ENCODE results near the gene AGR2. TPM values are rescaled to one million over a fixed set of nuclear protein-coding genes. Genes with fewer than 3 reads are reported as not detected.
A peak's percentile ranks its signal among the peaks of the same experiment; 100 is the strongest.

The AGR2 gene
- total RNA-seq, 1 experiment from 2014 or later: 147 TPM

GRCh38 chr7:16850614-16851466, 46.0 kb upstream of the AGR2 start:
- ChIA-PET CTCF (no interaction called here), POLR2A (no interaction called here)
- peaks cover 24% of the 10 kb centered on the region for H3K4me1 ChIP-seq (ENCODE audit: control insufficient read depth, insufficient read depth, low read length)
- in situ Hi-C loops (cut with HindIII; ENCODE audit: low pct_unique_long_range_greater_than_20kb, low sequenced_read_pairs): no loop called here
- no peaks in the 10 kb centered on the region for H3K27me3 ChIP-seq (ENCODE audit: control insufficient read depth, insufficient read depth, low read length)
- no peak overlapping the region for H3K4me3 ChIP-seq (ENCODE audit: low read depth in 2 of 2, low read length in 2 of 2)
- ATAC-seq (no peak), DNase-seq (ENCODE audit: low read depth, low spot score) (no peak)
- H3K9me3 ChIP-seq (ENCODE audit: control insufficient read depth, insufficient read depth, low read depth, low read length): no peaks in the 10 kb centered on the region
- H3K27ac ChIP-seq (ENCODE audit: low read length): peak overlapping the region; percentile 95; the same call in 1 of the 2 replicates
- H3K36me3 ChIP-seq (ENCODE audit: control insufficient read depth, insufficient read depth, low read length): no peaks in the 10 kb centered on the region
- no TSS peak for BruUV-seq (replicated peaks)
- intact Hi-C loops (cut with micrococcal nuclease; ENCODE audit: unreplicated experiment): no loop called here
- TF ChIP-seq POLR2AphosphoS5 (IDR thresholded peaks at IDR 0.05; ENCODE audit: low read depth, low read length) (no peak), CTCF (IDR thresholded peaks at IDR 0.05) (no peak), SIN3A (IDR thresholded peaks at IDR 0.05; ENCODE audit: borderline replicate concordance, insufficient read depth, low read depth, low read length) (no peak), REST (IDR thresholded peaks at IDR 0.05; ENCODE audit: insufficient read depth in 1 of 2, low read depth in 2 of 2, low read length in 1 of 2) (no peak), TCF7L2 (IDR thresholded peaks at IDR 0.05; ENCODE audit: low read depth, low read length) (no peak)

- Histone ChIP-seq H3K9me3 (ENCODE audit: control insufficient read depth, insufficient read depth, low read depth, low read length) (no peaks in the 10 kb centered on the region), H3K4me1 (ENCODE audit: control insufficient read depth, insufficient read depth, low read length) (peaks cover 24% of the 10 kb centered on the region), H3K36me3 (ENCODE audit: control insufficient read depth, insufficient read depth, low read length) (no peaks in the 10 kb centered on the region), H3K27ac (ENCODE audit: low read length) (peak overlapping the region; percentile 95; the same call in 1 of the 2 replicates), H3K27me3 (ENCODE audit: control insufficient read depth, insufficient read depth, low read length) (no peaks in the 10 kb centered on the region), H3K4me3 (ENCODE audit: low read depth in 2 of 2, low read length in 2 of 2) (no peak overlapping the region)
- CTCF ChIA-PET: no interaction called here
- POLR2A ChIA-PET: interaction anchor here (0.7 kb wide), 1 partner anchor 151 kb away, joined by 5 read pairs; no protein-coding TSS in a partner anchor
- BruUV-seq (replicated peaks): no TSS peak
- ATAC-seq: no peak
- no peak for TF ChIP-seq SIN3A (IDR thresholded peaks at IDR 0.05; ENCODE audit: borderline replicate concordance, insufficient read depth, low read depth, low read length)
- TF ChIP-seq REST (IDR thresholded peaks at IDR 0.05; ENCODE audit: insufficient read depth in 1 of 2, low read depth in 2 of 2, low read length in 1 of 2): no peak
- no peak for TF ChIP-seq POLR2AphosphoS5 (IDR thresholded peaks at IDR 0.05; ENCODE audit: low read depth, low read length)
- no peak for TF ChIP-seq CTCF (IDR thresholded peaks at IDR 0.05)
- no peak for TF ChIP-seq TCF7L2 (IDR thresholded peaks at IDR 0.05; ENCODE audit: low read depth, low read length)
- no peak for DNase-seq (ENCODE audit: low read depth, low spot score)
- intact Hi-C loops (cut with micrococcal nuclease; ENCODE audit: unreplicated experiment) (no loop called here), in situ Hi-C loops (cut with HindIII; ENCODE audit: low pct_unique_long_range_greater_than_20kb, low sequenced_read_pairs) (no loop called here)
These were observed 44.7 kb upstream of the AGR2 start for GRCh38 chr7:16849296-16850148.

All from Panc1 (cell line).